CD14-positive monocyte (primary cell): ENCODE data around the gene SULT2B1. TPM values are rescaled to one million over a fixed set of nuclear protein-coding genes. Genes with fewer than 3 reads are reported as not detected.
A peak's percentile ranks its signal among the peaks of the same experiment; 100 is the strongest.

Source experiments
- DNase-seq, 3 donors: peaks; one replicate each; pipeline ENCODE4 v3.0.0-alpha.2; 2011 to 2022
- H2AFZ ChIP-seq: 2 replicates; pipeline ENCODE4 v1.6.0; 2012; ENCODE audit warnings: mild to moderate bottlenecking, low read depth, low read length, inconsistent platforms; ENCODE audit not compliant: insufficient read depth, poor library complexity, severe bottlenecking
- H3K27ac ChIP-seq, 2 donors: 1 replicate in 1 of 2; 2 replicates in 1 of 2; pipeline ENCODE4 v1.5.1; 2012 to 2013; ENCODE audit warnings: low read length in 2 of 2, control low read depth in 1 of 2, inconsistent platforms in 1 of 2, low read depth in 1 of 2, mild to moderate bottlenecking in 1 of 2
- H3K27me3 ChIP-seq, 2 donors: one replicate each; pipeline versions ENCODE4 v1.6.0 to v1.6.1; 2011 to 2013; ENCODE audit warnings: low read length in 2 of 2; ENCODE audit not compliant: control insufficient read depth in 2 of 2, insufficient read depth in 2 of 2
- H3K36me3 ChIP-seq, 2 donors: replicated peaks in 1 of 2; 1 replicate in 1 of 2; 2 replicates in 1 of 2; pipeline versions ENCODE4 v1.5.1 to v1.6.1; 2012 to 2013; ENCODE audit warnings: low read length in 2 of 2, control low read depth in 1 of 2, inconsistent platforms in 1 of 2, mild to moderate bottlenecking in 1 of 2; ENCODE audit not compliant: insufficient read depth in 2 of 2, control insufficient read depth in 1 of 2
- H3K4me1 ChIP-seq, 2 donors: 1 replicate in 1 of 2; 2 replicates in 1 of 2; pipeline versions ENCODE4 v1.5.1 to v1.6.1; 2012 to 2013; ENCODE audit warnings: low read length in 2 of 2, control low read depth in 1 of 2, inconsistent platforms in 1 of 2, mild to moderate bottlenecking in 1 of 2, moderate library complexity in 1 of 2; ENCODE audit not compliant: insufficient read depth in 2 of 2, control insufficient read depth in 1 of 2
- H3K4me2 ChIP-seq: replicated peaks from 2 replicates; pipeline ENCODE3; 2012; ENCODE audit warnings: low read length, moderate library complexity, mild to moderate bottlenecking; ENCODE audit not compliant: poor library complexity, severe bottlenecking; ENCODE audit errors: extremely low read depth
- H3K4me3 ChIP-seq, 3 experiments: fragments of 200-600 bp in 1 of 3; sonication (generic) in 1 of 3; replicated peaks in 1 of 3; 1 replicate in 2 of 3; 2 replicates in 1 of 3; pipeline ENCODE4 v1.5.1; 2011 to 2013; ENCODE audit warnings: low read length in 3 of 3, mild to moderate bottlenecking in 3 of 3, control low read depth in 2 of 3, low read depth in 2 of 3, inconsistent platforms in 1 of 3, moderate library complexity in 1 of 3
- H3K79me2 ChIP-seq: 2 replicates; pipeline ENCODE4 v1.6.0; 2012; ENCODE audit warnings: mild to moderate bottlenecking, control low read depth, inconsistent platforms, low read length, moderate library complexity; ENCODE audit not compliant: insufficient read depth
- H3K9ac ChIP-seq: 2 replicates; pipeline ENCODE4 v1.6.0; 2017; ENCODE audit warnings: low read length, mild to moderate bottlenecking; ENCODE audit not compliant: insufficient read depth, poor library complexity, severe bottlenecking
- H3K9me3 ChIP-seq, 2 donors: replicated peaks in 1 of 2; 1 replicate in 1 of 2; 2 replicates in 1 of 2; pipeline versions ENCODE4 v1.5.1 to v1.6.1; 2012 to 2013; ENCODE audit warnings: low read length in 2 of 2, control low read depth in 1 of 2; ENCODE audit not compliant: control insufficient read depth in 1 of 2, insufficient read depth in 1 of 2
- H4K20me1 ChIP-seq: 2 replicates; pipeline ENCODE4 v1.6.0; 2012; ENCODE audit warnings: mild to moderate bottlenecking, low read length, control low read depth, moderate library complexity; ENCODE audit not compliant: insufficient read depth
- H3K27ac Mint-ChIP-seq, 7 donors: one replicate each; pipeline ENCODE4 v1.8.0; 2020; ENCODE audit warnings: mild to moderate bottlenecking in 7 of 7, mixed read lengths in 7 of 7, moderate library complexity in 6 of 7, inconsistent platforms in 2 of 7
- H3K27me3 Mint-ChIP-seq, 3 donors: one replicate each; pipeline ENCODE4 v1.8.0; 2021 to 2022; ENCODE audit warnings: low read depth in 3 of 3, mild to moderate bottlenecking in 3 of 3, mixed read lengths in 3 of 3, moderate library complexity in 3 of 3, inconsistent platforms in 1 of 3
- H3K36me3 Mint-ChIP-seq, 2 donors: one replicate each; pipeline ENCODE4 v1.8.0; 2020; ENCODE audit warnings: mixed read lengths in 2 of 2, inconsistent platforms in 1 of 2, mild to moderate bottlenecking in 1 of 2
- H3K4me1 Mint-ChIP-seq: one replicate; pipeline ENCODE4 v1.8.0; 2020; ENCODE audit warnings: mild to moderate bottlenecking, mixed read lengths
- H3K4me3 Mint-ChIP-seq, 2 donors: one replicate each; pipeline ENCODE4 v1.8.0; 2020; ENCODE audit warnings: mild to moderate bottlenecking in 2 of 2, mixed read lengths in 2 of 2, moderate library complexity in 1 of 2
- H3K9me3 Mint-ChIP-seq, 7 donors: one replicate each; pipeline ENCODE4 v1.8.0; 2020 to 2022; ENCODE audit warnings: mixed read lengths in 7 of 7, mild to moderate bottlenecking in 6 of 7, moderate library complexity in 6 of 7, inconsistent platforms in 2 of 7
- WGBS: methylation state at CpG from one replicate; pipeline ENCODE4 v1.1.5; 2013; ENCODE audit warnings: missing lambda C conversion rate; ENCODE audit not compliant: insufficient coverage; 5-methylcytosine and 5-hydroxymethylcytosine counted together
- intact Hi-C, 2 donors: fragments of 100-400 bp; cut with micrococcal nuclease; formaldehyde crosslinking; loops; one replicate each; pipeline versions ENCODE4 v1.15.0 to v1.15.1; 2023
- polyA plus RNA-seq, 3 donors: library from polyadenylated mRNA; depleted of rRNA in 1 of 3; unstranded in 2 of 3; stranded (reverse) in 1 of 3; fragments of 300-500 nt in 2 of 3; fragments of >200 nt in 1 of 3; fragmentation: Illumina TruSeq in 2 of 3; gene quantifications; 1 replicate in 2 of 3; 2 replicates in 1 of 3; pipeline ENCODE4 v1.2.3, GENCODE V29; 2012 to 2021
- TF ChIP-seq, protein P1 (sequence below): fragments of 200-600 bp; IDR thresholded peaks from one replicate; pipeline ENCODE4 v1.8.0; 2022; ENCODE audit warnings: antibody characterized with exemption, mild to moderate bottlenecking

The SULT2B1 gene
- polyA plus RNA-seq, 3 donors, result 0.09 to 0.40 TPM; not detected in 1

DNA sequence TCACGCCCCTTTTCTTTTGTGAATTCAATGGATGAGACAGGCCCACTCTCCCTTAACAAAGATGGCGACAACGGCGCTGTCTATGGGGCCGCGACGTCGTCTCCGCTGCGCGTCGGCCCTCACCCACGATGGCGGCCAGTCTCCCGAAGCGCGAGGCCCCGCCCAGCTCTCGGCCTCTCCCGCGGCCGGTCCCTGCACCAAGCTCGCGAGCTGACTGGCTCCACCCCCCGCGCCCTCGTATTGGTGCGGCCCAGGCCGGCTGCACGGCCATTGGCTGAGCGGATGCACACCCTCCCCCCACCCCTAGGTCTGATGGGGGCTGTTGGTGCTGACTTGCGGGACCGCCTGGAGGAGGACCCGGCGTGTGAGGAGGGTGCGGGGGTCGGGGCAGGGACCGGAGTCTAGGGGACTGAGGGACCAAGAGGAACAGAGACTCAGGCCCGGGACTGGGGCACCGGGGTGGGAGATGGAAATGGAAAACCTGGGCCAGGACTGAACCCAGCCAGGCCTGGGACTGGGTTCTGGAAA lies 72.2 kb downstream of the SULT2B1 start:
- no peaks in the 10 kb centered on the region for H3K27me3 Mint-ChIP-seq
- H2AFZ ChIP-seq, result peak overlapping the region; percentile 47
- intact Hi-C loops, result no loop called here

DNA sequence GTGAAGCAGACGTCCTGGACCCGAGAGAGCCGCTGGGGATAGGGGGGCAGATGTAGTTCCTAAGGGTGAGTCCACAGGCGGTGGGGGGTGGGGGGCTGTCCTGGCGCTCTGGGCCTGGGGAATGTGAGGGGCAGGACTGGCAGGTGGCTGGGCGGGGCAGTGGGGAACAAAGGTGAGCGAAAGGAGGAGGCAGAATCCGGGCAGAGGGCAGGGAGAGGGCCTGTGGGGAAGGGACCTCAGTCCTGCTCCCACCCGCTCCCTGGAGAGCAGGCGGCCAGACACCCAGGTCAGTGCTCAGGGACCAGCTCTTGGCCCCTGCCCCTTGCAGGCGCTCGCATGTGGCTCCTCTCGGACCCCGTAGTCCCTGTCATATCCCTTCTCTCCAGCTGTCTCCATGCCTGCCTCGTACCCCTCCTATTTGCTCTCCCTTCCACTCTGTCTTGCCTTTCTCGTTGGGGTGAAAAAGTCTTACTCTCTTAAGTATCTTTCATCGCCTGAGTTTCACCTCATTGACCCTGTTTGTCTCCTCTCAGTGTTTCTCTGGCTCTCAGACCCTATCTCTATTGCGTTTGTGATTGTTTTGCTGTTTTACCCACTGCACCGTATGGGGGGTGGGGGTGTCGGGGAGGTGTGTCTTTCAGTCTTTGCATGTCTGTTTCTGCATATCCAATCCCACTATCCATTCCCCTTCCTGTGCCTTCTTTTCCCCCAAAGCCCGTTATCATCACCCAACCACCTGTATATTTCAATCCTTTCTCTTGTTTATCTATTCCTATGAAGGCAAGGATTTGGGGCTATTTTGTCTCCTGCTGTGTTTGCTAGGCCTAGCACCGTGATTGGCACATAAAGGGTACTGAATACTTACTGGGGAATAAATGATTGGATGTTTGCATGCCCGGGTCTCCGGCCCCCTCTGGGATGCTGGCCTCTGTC lies 73.1 kb downstream of the SULT2B1 start:
- Mint-ChIP-seq H3K4me3 (peak overlapping the region in 1 of 2 donors; percentile 48), H3K9me3 (peaks cover 0 to 3% (median 0%) of the 10 kb centered on the region in 7 donors), H3K27me3 (no peaks in the 10 kb centered on the region), H3K36me3 (peaks cover 16 to 31% of the 10 kb centered on the region in 2 donors), H3K4me1 (peaks cover 49% of the 10 kb centered on the region), H3K27ac (peak overlapping the region in 6 of 7 donors; percentile 37 to 97 (median 67))
- Histone ChIP-seq H3K4me3 (peak overlapping the region in 1 of 3 experiments; percentile 62), H3K79me2 (peaks cover 24% of the 10 kb centered on the region), H3K27me3 (no peaks in the 10 kb centered on the region), H3K4me2 (peak overlapping the region; percentile 77), H3K27ac (no peak overlapping the region), H2AFZ (no peak overlapping the region), H3K36me3 (peaks cover 9 to 32% of the 10 kb centered on the region in 2 donors), H4K20me1 (peaks cover 24% of the 10 kb centered on the region), H3K4me1 (peaks cover 64 to 70% of the 10 kb centered on the region in 2 donors), H3K9ac (no peak overlapping the region), H3K9me3 (no peaks in the 10 kb centered on the region)
- DNase-seq, result peak in 1 of 3 donors; percentile 8
- TF ChIP-seq, protein P1, sequence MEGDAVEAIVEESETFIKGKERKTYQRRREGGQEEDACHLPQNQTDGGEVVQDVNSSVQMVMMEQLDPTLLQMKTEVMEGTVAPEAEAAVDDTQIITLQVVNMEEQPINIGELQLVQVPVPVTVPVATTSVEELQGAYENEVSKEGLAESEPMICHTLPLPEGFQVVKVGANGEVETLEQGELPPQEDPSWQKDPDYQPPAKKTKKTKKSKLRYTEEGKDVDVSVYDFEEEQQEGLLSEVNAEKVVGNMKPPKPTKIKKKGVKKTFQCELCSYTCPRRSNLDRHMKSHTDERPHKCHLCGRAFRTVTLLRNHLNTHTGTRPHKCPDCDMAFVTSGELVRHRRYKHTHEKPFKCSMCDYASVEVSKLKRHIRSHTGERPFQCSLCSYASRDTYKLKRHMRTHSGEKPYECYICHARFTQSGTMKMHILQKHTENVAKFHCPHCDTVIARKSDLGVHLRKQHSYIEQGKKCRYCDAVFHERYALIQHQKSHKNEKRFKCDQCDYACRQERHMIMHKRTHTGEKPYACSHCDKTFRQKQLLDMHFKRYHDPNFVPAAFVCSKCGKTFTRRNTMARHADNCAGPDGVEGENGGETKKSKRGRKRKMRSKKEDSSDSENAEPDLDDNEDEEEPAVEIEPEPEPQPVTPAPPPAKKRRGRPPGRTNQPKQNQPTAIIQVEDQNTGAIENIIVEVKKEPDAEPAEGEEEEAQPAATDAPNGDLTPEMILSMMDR, result no peak
- intact Hi-C loops, result no loop called here
- 77% methylated on average over 18 of the region's 24 CpGs for WGBS

More for the DNA sequence above, 72.2 kb downstream of the SULT2B1 start:
- peak; percentile 94 to 96 (median 94) for DNase-seq
- TF ChIP-seq, protein P1, result no peak
- peaks cover 56% of the 10 kb centered on the region for H3K4me1 Mint-ChIP-seq
- no peaks in the 10 kb centered on the region for H3K9me3 ChIP-seq
- no peak overlapping the region for H3K9ac ChIP-seq
- peak overlapping the region; percentile 66 to 87 for H3K4me3 Mint-ChIP-seq
- peak overlapping the region; percentile 90 to 98 (median 96) for H3K27ac Mint-ChIP-seq
- H3K36me3 ChIP-seq, result peaks cover 6 to 24% of the 10 kb centered on the region in 2 donors
- peaks cover 13 to 30% of the 10 kb centered on the region in 2 donors for H3K36me3 Mint-ChIP-seq
- WGBS, result under 1% methylated on average over 26 of the region's 40 CpGs
- H3K4me3 ChIP-seq, result peak overlapping the region in 2 of 3 experiments; percentile 34 to 62
- H3K4me1 ChIP-seq, result peaks cover 65 to 69% of the 10 kb centered on the region in 2 donors
- peak overlapping the region; percentile 77 for H3K4me2 ChIP-seq
- peak overlapping the region; percentile 19 to 92 for H3K27ac ChIP-seq
- peaks cover 32% of the 10 kb centered on the region for H3K79me2 ChIP-seq
- peaks cover 17% of the 10 kb centered on the region for H4K20me1 ChIP-seq
- H3K27me3 ChIP-seq, result no peaks in the 10 kb centered on the region
- H3K9me3 Mint-ChIP-seq, result peaks cover 0 to 3% (median 0%) of the 10 kb centered on the region in 7 donors
